HG03558 (cell line): ENCODE data around the gene RCCD1.

Source experiments
- ATAC-seq: cut with Tn5 transposase; IDR thresholded peaks from one replicate; pipeline ENCODE4 v1.9.1; 2021; ENCODE audit warnings: moderate number of reproducible peaks; ENCODE audit not compliant: unreplicated experiment; ENCODE audit errors: extremely low read depth

Gene RCCD1

GRCh38 chr15:90998737-90999136 lies 44.1 kb downstream of the RCCD1 start:
- no peak for ATAC-seq

- no peak for ATAC-seq
Observed at GRCh38 chr15:91001209-91001608, 46.5 kb downstream of the RCCD1 start.

GRCh38 chr15:91007266-91007665 lies 52.6 kb downstream of the RCCD1 start:
- ATAC-seq = no peak
